Measurements from ENCODE around the gene CAMTA1.

DNA sequence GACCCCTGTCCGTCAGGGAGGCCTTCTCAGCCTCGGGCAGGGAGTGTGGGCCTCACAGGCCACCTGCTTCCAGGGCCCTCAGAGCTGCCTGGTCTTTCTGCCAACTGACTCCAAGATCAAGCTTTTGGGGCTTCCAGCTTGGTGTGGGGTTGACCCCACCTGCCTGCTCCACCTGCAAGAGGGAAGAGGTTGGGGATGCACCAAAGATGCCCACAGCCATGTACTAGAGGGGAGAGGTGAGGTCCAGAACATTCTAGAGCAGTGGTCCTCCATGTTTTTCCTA lies 719.1 kb downstream of the CAMTA1 start:
- TF ChIP-seq POLR2AphosphoS5 (IDR thresholded peaks at IDR 0.05), result no peak
- TF ChIP-seq, protein P1, sequence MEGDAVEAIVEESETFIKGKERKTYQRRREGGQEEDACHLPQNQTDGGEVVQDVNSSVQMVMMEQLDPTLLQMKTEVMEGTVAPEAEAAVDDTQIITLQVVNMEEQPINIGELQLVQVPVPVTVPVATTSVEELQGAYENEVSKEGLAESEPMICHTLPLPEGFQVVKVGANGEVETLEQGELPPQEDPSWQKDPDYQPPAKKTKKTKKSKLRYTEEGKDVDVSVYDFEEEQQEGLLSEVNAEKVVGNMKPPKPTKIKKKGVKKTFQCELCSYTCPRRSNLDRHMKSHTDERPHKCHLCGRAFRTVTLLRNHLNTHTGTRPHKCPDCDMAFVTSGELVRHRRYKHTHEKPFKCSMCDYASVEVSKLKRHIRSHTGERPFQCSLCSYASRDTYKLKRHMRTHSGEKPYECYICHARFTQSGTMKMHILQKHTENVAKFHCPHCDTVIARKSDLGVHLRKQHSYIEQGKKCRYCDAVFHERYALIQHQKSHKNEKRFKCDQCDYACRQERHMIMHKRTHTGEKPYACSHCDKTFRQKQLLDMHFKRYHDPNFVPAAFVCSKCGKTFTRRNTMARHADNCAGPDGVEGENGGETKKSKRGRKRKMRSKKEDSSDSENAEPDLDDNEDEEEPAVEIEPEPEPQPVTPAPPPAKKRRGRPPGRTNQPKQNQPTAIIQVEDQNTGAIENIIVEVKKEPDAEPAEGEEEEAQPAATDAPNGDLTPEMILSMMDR (IDR thresholded peaks at IDR 0.05), result no peak
- no peak for TF ChIP-seq EP300 (IDR thresholded peaks at IDR 0.05)

Data from upper lobe of left lung (tissue), 4 donors.